HK-2 (cell line): ENCODE results near the gene PLGRKT.
A peak's percentile ranks its signal among the peaks of the same experiment; 100 is the strongest.
"Not testable (repeated sequence)": the region's sequence is repeated elsewhere in the genome, so short reads cannot be mapped to it uniquely, and the experiment has no call there.

ENCODE experiments used
- DNase-seq: peaks from one replicate; pipeline ENCODE4 v3.0.0-alpha.2; 2018; ENCODE audit not compliant: unreplicated experiment

The PLGRKT gene

GRCh38 chr9:5430912-5431311 is 6.8 kb downstream of the PLGRKT start:
- no peak for DNase-seq

DNA sequence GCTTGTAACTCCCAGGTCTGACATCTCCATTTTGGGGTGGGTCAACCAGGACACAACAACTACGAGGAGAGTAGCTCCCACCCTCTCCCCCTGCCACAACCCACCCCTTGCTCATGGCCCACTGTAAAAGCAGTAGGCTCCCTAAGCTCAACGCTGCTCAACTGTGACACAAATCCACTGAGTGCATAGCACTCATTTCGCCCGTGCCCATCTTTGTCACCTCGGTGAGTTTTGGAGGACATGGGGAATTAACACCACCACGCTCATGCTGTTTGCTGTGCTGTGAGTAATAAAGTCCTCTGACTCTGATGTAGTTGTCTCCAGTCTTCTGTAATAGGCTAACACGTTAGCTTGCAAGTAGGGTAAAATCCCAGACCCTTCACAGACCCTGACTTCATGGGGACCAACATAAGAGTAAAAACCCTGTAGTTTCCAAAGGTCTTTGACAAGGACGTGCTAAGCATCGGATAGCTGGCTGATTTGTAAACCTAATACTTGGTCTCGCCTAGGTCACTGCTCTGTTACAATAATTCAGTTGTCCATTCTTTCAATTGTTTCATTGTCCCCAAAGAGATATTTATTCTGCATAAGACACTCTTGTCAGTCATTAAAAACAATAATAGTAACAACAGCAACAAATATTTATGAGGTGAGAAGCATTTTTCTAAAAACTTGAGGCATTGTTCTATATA is 7.7 kb downstream of the PLGRKT start:
- no peak for DNase-seq

DNA sequence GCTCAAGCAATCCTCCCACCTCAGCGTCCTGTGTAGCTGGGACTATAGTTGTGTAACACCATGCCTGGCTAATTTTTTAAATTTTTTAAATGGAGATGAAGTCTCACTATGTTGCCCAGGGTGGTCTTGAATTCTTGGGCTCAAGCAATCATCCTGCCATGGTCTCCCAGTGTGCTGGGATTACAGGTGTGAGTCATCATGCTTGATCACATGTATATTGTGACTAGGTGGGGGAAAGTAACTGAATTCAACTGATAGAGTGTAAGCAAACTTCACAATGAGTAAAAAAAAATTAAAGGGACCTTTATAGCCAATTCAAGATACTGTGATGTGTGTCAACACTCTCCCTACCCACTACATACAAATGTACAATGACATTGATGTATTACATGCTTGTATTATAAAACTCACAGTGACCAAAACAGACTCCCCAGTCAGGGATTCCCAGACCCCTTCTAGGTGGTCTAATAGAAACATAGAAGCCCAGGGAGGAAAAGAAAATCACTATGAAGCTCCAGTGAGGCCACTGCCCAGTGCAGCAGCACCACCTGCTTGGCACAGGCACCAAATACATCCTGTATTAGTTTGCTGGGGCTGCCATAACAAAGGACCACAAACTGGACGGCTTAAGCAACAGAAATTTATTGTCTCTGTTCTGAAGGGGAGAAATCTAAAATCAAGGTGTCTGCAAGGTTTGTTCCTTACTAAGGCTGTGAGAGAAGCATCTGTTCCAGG is 8.8 kb downstream of the PLGRKT start:
- DNase-seq: no peak

DNA sequence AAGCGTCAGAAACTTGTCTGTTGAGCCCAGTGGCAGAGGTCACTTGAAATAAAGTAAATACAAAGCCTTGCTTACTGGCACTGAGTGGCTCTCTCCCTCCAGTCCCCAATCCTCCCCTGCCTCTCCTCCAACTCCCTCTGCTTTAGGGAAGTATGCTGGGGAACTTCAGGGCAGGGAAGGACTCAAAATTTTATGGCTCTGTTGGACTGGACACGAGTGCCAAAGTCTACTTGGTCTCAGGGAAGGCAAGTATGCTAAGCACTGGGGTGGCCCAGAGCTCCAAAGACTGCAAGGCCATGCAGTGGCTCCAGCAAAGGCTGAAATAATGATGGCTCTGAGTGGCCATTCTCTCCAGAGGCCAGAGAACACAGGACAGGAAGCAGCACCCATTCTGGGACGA is 9.6 kb downstream of the PLGRKT start:
- no peak for DNase-seq

- DNase-seq: no peak
These were observed 10.7 kb downstream of the PLGRKT start for GRCh38 chr9:5427005-5427404.

- no peak for DNase-seq
These were observed 12.6 kb downstream of the PLGRKT start for GRCh38 chr9:5425006-5425628.

DNA sequence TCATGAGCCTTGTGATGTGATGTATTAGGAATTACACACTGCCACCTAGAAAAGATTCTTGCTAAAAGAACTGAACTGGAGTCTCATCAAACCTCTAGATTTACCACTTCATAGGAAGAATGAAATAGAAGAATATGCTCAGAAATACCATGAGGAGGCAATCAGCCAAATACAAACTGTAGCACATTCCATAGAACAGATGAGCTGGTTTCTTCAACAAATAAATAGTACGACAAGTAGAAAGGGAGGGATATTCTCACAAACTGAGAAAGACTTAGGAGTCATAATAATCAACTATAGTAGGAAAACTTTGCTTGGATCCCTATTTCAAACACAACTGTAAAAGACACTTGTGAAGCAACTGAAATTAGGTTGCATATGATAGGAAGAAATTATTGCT is 15.4 kb downstream of the PLGRKT start:
- DNase-seq: no peak

GRCh38 chr9:5421163-5421562 is 16.6 kb downstream of the PLGRKT start:
- no peak for DNase-seq

DNA sequence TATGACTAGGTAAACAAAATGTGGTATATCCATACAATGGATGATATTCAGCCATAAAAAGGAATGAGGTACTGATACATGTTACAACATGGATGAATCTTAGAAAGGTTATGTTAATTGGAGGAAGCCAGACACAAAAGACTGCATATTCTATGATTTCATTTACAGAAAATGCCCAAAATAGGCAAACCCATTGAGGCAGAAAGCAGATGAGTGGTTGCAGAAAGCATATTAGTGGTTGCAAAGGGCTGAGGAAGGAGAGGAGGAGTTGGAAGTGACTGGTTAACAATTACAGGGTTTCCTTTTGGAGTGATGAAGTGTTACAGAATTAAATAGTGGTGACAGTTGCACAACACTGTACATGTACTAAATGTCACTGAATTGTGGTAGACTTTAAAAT is 17.7 kb downstream of the PLGRKT start:
- DNase-seq: no peak

DNA sequence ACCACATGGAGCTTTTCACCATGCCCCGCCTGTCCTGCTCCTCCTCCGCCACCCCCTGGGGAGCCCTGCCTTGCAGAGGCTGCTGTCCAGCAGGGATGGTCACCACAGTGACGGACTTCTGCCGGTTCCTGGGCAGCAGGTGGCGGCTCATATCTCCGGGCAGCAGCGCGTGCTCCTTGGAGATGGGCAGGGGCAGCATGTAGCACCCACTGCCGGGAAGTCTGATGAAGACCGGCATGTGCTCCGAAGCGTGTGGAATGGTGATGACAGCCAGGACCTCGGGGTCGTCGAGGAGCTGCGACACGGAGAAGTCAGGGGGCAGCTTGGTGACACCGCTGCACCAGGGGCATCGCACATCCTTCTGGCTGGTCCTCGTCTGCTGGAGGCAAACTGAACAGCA is 19.2 kb downstream of the PLGRKT start:
- no peak for DNase-seq

DNA sequence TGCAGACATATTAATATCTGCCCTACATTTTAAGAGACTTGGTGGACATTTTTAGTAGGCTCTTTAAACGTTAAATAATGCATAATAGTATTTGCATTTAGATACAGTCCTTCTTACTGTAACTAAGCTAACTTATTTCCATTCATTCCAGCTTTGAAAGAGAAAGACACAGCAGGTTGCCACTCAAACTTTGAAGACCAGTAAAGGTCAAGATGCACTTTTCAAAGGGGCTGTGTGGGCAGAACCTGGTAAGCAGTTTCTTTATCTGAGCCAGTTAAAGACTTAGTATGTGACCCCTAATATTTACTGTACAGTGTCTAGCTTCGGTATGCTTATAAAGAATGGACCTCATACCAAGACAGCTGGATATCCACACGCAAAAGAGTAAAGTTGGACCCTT is 20.8 kb downstream of the PLGRKT start:
- DNase-seq: no peak

- DNase-seq: no peak
These were observed 29.1 kb downstream of the PLGRKT start for GRCh38 chr9:5408596-5408995.

GRCh38 chr9:5402217-5402616 is 35.5 kb downstream of the PLGRKT start:
- DNase-seq: no peak

- not testable (repeated sequence) for DNase-seq
These were observed 40.2 kb downstream of the PLGRKT start for GRCh38 chr9:5397547-5397946.

GRCh38 chr9:5395428-5395827 is 42.3 kb downstream of the PLGRKT start:
- DNase-seq: no peak

DNA sequence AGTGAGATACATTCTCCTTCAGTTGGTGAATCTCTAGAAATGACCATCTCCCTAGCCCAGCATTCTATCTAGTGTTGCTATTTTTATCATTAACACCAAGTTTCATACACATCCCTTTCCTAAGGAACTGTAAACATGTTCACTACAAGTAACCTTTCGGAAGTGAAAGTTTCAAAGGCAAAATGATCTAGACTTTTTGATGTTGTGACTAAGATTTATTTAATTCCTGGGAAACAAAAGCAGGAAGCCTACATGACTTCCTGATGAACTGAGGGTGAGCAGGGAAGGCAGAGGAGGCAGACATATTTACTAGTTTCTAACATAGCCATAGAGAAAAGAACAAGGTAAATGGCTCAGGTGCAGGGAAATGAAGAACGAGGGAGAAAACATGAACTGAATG is 43.7 kb downstream of the PLGRKT start:
- not testable (repeated sequence) for DNase-seq

- no peak for DNase-seq
These were observed 44.2 kb downstream of the PLGRKT start for GRCh38 chr9:5393497-5393896.

DNA sequence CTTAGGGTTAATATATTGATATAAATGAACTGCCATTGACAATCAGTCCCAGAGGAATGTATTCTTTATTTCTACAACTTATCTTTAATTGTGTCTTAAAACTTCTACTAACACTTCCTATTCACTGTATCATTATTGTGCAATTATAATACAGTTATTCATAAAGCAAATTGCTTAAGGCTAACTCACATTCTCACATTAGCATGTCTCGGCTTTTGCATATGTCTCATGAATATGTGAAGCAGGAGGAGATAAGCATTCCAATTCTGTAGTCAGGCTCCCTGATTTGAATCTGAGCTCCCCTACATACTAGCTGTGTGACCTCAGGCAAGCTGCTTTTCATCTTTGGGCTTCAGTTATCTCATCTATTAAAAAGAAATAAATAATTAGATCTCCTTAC is 45.4 kb downstream of the PLGRKT start:
- no peak for DNase-seq

DNA sequence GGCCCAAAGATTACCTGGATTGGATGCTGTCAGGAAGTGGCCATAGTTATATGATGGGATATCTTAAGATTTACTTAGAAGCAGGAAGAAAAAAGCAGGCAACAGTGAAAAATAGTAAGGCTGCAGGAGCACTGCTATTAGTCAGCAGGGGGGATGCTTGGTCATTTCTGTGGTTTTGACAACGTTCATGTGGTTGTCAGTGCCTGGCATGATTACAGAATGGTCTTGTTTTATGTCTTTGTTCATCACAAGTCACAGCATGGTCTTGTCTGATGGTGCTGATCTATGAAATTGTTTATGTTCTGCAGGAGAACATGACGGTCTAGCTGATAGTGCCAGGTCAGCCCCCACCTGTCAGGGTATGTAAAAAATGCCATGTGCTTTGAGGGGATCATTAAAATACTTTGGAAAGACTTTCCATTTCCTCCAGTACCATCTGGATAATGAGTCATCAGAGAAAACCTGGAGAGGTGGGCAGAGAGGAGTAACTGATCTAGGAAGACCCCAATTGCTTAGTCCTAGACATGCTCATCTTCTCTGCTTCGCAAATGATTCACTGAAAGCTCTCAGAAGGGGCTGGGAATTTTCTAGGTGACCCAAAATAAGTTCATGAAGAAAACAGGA is 48.5 kb downstream of the PLGRKT start:
- peak; percentile 25 for DNase-seq

DNA sequence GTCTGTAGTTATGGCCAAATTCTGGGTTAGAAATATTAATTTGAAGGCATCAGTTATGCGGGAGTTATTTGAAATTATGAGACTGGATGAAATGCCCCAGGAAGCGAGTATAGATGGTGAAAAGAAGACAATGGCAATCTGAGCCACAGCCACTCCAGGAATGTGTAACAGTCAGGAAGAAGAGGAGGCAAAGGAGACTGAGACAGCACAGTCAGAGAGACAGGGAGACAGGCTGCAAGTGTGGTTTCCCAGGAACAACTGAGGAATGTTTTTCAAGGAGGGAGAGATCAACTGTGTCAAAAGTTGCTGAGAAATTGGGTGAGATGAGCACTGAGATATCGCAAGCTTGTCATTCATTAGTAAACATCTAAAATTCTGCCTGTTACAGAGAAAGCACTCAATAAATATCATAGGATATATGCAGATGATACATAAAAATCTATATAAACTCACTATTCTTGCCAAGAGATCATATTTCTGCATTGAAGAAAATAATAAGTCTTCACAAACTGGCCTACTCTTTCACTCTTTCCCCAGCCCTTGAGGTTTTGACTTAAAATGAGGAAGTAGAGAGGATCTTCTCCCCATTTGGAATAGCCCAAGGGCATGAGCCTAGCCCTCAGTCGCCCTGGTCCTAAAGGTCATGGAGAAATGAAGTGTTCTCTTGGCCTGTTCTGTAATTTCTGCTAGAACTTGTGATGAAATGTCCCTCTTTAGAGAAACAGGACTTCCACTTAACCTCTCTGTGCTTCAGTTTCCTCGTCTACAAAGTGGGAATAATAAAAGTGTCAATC is 49.5 kb downstream of the PLGRKT start:
- DNase-seq: no peak

GRCh38 chr9:5384436-5384835 is 53.3 kb downstream of the PLGRKT start:
- DNase-seq: no peak

- DNase-seq: no peak
These were observed 55.2 kb downstream of the PLGRKT start for GRCh38 chr9:5382479-5382878.
